GM12892 (cell line): ENCODE results near the gene KCNMB2.

Experiments used
- DNase-seq: peaks from one replicate; pipeline ENCODE4 v3.0.0; 2011; ENCODE audit not compliant: insufficient read length
- FAIRE-seq: peaks from 2 replicates; lab custom pipeline; 2011; peaks lifted over from hg19 to GRCh38; lab: Jason Lieb, UNC
- POLR2A ChIP-seq: IDR thresholded peaks from 2 replicates; pipeline ENCODE4 v1.6.1; 2011; ENCODE audit warnings: low read depth, low read length, control low read depth
- POLR2AphosphoS5 ChIP-seq: IDR thresholded peaks from 2 replicates; pipeline ENCODE4 v1.6.1; 2011; ENCODE audit warnings: low read depth, low read length, control low read depth
- TAF1 ChIP-seq: IDR thresholded peaks from 2 replicates; pipeline ENCODE4 v1.6.1; 2011; ENCODE audit warnings: low read depth, mild to moderate bottlenecking, control low read depth, low read length, borderline replicate concordance

Gene KCNMB2

DNA sequence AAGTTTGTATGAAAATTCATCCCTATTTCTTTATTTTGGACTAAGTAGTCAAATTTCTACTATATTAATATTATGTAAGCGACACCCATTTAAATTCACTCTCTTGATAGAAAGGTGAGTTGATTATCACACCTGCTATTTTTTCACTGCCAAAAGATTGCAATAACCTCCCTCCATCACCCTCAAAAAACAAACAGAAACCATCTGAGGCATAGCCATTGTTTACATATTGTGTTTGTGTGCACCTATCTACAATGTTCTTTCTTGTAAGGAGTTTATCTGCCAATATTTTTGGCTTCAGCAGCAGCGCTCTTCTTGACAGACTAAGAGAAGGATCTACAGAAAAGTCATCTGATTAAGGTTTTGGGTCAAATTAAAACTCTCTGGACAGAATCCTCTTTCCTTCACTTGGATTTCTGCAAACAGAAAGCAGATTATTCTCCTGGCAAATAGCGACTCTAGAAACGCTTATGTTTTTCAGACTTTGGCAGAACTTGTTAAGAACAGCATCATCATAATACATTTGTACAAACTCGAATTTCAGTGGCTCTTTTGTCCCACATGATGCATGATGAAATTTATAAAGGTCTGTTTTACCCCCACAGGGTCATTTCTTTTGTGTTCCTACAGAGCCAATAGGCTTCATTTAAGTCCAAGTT, 48.6 kb downstream of the KCNMB2 start:
- DNase-seq (no peak), FAIRE-seq (no peak)
- TF ChIP-seq POLR2A = no peak
- no peak for TF ChIP-seq POLR2AphosphoS5

DNA sequence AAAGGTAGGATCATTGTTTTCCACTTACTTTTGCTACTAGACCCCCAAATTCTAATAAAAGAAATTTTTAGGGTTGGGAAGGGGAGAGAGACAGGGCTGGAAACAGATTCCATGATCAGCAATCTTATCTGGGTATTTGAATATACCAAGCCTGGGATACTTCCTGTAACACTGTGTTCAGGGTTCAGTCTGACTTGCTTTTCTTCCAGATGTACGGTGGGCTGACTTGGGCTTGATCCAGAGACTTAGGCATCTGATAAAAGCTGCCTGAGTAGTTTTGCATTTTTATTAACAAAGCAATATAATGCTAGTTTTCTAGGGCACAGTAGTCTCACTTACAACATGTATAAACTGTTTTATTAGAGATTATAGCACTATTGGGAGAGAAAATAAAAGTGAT, 49.2 kb downstream of the KCNMB2 start:
- no peak for DNase-seq
- TF ChIP-seq POLR2A (no peak), TAF1 (no peak), POLR2AphosphoS5 (no peak)
- no peak for FAIRE-seq

DNA sequence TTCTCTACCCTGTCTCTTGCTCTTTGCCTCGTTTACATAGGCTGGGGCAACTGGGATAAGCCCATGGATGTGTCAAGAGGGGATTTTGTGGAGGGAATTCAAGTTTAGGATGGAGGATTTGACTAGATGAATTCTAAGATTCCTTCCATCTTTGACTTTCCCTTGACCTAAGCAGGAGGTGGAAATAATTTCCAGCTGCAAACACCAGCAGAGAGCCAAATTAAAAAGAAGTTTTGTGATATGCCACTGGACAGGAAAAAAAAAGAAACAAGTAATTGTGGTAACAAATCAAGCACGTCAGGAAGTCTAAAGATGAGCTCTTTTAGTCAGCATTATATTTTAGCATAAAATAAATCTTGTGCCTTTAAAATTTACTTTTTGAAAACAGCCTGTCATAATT, 49.8 kb downstream of the KCNMB2 start:
- no peak for TF ChIP-seq POLR2A
- TF ChIP-seq POLR2AphosphoS5 = no peak
- TF ChIP-seq TAF1 = no peak
- DNase-seq = no peak
- FAIRE-seq = no peak

DNA sequence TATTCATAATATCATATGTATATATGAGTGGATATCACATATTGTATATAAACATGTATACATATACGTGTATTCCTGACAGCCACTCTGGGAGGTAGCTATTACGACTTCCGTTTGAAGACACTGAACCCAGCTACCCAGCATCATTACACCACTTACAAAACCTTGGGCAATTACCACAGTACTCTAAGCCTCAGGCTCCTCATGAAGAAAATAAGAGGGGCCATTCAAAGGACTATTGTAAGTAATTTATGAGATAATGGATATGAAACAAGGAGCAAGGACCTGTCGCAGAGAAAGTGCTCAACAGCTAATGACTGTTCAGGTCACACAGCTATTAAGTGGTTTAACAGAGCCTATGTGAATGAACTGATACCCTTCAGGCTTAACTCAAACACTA, 52.4 kb downstream of the KCNMB2 start:
- FAIRE-seq = no peak
- no peak for DNase-seq
- TF ChIP-seq TAF1 (no peak), POLR2A (no peak), POLR2AphosphoS5 (no peak)

DNA sequence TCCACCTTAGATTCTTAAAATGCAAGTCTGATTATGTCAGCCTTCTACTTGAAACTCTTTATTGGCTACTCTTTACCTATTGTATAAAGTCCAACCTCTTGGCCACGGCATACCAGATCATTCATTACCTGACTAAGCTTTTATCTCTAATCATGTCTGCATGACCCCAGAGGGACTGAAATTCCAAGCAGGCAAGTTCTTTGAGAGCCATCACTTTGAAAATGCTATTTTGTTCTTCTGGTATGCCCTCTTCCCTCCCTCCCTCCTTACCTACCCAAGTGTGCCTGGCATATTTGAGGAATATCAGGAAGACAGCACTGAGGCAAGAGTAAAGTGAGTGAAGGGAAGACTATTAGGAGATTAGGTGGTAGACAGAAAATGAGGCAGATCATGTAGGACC, 57.5 kb downstream of the KCNMB2 start:
- TF ChIP-seq POLR2AphosphoS5 (no peak), TAF1 (no peak), POLR2A (no peak)
- peak; percentile 40 for FAIRE-seq
- no peak for DNase-seq

DNA sequence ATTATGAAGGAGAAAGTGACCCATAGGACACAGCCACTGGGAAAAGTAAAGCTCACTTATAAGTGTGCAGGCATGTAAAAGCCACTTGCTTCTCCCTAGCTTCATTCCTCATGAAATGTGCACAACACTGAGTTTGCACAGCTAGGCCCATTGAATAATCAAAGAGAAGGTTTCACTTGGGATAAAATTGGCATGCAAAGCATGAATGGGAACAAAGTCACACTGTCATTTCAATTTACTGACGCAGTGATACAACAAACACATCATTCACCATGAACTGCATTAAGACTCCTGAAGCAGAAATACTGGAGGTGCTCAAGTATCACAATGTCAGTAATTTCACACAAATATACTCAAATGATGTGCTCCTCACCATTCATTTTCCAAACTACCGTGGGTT, 61.1 kb downstream of the KCNMB2 start:
- FAIRE-seq (peak; percentile 40), DNase-seq (no peak)
- no peak for TF ChIP-seq POLR2A
- TF ChIP-seq POLR2AphosphoS5 = no peak
- TF ChIP-seq TAF1 = no peak

DNA sequence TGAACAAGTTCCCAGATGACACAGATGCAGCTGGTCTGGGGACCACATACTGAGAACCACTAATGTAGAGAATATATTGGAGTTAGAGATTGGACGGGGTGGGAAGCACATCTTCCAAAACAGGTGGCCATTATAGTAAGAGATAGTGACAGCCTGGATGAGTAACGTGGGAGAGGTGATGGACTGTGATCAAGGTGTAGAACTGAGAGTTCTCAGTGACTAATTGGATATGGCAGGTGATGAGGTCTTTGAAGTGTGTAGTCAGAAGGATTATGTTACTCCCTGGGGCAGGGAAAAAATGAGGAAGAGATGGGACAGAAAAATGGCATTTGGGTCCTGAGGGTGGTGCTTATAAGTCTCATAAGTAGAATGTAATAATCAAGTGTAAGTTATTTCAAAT, 66.6 kb downstream of the KCNMB2 start:
- FAIRE-seq = no peak

DNA sequence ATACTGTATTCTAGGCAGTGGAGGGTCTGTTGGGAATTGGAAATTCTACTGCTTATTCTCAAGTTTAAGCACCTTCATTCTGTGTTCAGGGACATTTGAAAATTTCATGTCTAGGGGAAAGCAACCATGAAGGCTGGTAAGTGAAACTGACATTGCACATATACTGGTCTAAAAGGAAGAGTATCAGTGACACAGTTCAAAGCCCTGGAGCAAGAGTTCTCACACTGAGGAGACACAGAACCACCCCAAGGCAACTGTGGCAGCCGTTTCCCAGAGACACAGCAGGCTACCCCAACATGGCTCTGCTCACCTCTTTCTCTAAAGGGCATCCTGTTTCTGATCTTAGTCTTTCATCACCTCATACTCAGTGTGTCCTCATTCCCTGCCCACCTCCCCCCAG, 67.5 kb downstream of the KCNMB2 start:
- no peak for DNase-seq
- FAIRE-seq = peak; percentile 78
- TF ChIP-seq POLR2A (no peak), TAF1 (no peak), POLR2AphosphoS5 (no peak)

More for the DNA sequence above, 66.6 kb downstream of the KCNMB2 start:
- TF ChIP-seq TAF1 (no peak), POLR2AphosphoS5 (no peak), POLR2A (no peak)
- DNase-seq = no peak

DNA sequence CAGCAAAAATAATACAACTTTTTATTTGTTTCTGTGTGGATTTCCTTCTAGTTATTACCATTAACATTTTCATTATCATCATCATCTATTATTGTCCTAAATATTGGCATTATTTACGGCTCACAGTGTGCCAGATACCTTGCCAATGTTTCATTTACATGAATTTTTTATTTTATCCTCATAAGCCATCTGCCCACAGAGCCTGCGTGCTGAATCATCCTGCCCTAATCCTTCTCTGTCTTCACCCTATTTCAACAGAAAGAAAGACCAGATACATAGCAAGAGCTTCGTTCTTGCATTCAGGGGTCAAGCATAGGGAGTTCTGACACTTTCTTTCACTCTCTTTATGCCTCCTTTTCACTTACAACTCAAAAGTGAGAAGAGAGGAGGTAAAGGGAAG, 82.0 kb downstream of the KCNMB2 start:
- DNase-seq (no peak), FAIRE-seq (no peak)
- TF ChIP-seq TAF1 = no peak
- no peak for TF ChIP-seq POLR2AphosphoS5
- TF ChIP-seq POLR2A = no peak

DNA sequence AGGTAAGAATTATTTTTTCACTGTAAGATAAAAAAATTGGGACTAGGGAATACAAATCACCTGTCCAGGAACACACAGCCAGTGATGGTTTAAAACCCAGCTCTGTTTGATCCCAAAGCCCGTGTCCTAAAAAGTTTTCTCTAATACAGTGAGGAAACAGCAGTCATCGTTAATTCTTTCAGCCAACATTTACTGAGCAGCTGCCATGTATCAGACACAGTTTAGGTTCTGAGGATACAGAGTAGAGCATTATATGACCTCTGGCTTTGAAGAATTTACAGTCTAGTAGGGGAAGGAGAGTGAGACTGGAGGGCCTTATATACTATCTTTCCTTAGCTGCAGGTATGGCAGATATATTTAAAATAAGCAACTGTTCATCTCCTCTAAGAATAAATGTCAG, 82.7 kb downstream of the KCNMB2 start:
- DNase-seq = no peak

DNA sequence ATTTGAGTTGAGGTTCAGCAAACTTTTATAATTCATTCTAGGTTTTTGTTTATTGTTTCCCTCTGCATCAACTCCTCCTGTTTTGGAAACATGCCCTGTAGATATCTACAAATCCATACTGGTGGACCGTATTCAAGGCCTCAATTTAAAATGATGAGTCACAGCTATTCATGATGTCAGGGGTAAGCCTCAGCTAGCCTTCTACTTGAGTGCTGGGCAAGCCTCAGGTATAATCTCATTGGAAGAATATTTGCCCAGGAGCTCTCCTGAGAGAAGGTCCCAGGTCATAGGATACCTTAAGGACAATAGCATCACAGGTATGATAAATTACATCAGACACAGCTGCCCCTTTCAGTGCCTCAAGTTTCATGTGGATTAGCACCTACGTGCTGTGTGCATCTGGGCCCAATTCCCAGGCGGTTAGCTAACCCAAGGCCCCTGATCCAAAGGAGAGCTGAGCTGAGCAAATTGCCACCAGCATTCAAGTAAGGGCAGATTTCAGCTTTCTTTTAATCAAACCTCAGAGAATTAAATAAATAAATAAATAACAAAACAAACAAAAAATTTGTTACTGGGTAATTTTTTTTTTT, 87.5 kb downstream of the KCNMB2 start:
- TF ChIP-seq POLR2AphosphoS5 (no peak), TAF1 (no peak), POLR2A (no peak)
- FAIRE-seq (no peak), DNase-seq (no peak)

More for the DNA sequence above, 82.7 kb downstream of the KCNMB2 start:
- no peak for FAIRE-seq
- no peak for TF ChIP-seq POLR2AphosphoS5
- TF ChIP-seq TAF1 = no peak
- no peak for TF ChIP-seq POLR2A

DNA sequence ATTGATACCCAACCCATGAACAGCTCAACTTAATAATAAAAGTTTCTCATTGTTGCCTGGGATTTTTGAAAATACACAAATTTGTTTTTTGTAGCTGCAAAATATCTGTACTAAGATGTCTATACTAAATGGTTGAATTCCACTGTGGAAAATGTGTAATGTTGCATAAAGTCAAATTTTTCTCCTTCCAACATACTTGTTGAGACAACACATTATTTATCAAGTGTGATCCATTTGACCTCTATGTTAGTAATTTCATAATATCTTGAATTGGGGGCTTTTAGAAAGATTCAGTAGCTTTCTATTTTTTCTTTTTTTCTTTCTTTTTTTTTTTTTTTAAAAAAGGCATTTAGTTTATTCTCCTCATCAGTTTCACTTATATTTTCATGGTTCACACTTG, 88.0 kb downstream of the KCNMB2 start:
- DNase-seq = no peak
- FAIRE-seq = no peak
- TF ChIP-seq POLR2AphosphoS5 (no peak), TAF1 (no peak), POLR2A (no peak)
